DOHH2 (cell line): ENCODE measurements around the gene ZDHHC5.

Experiments used
- EZH2phosphoT487 ChIP-seq: fragments of 200-600 bp; sonication (generic); IDR thresholded peaks from 2 replicates; pipeline ENCODE4 v1.6.1; 2017; ENCODE audit warnings: borderline replicate concordance, mild to moderate bottlenecking, antibody characterized with exemption, low read length, moderate library complexity, mixed read lengths
- TF ChIP-seq, protein P1 (sequence below): fragments of 200-600 bp; sonication (generic); IDR thresholded peaks from one replicate; pipeline ENCODE4 v1.5.1; 2014; ENCODE audit warnings: antibody characterized with exemption, mild to moderate bottlenecking, low read depth, low read length; ENCODE audit not compliant: poor library complexity, severe bottlenecking

DNA sequence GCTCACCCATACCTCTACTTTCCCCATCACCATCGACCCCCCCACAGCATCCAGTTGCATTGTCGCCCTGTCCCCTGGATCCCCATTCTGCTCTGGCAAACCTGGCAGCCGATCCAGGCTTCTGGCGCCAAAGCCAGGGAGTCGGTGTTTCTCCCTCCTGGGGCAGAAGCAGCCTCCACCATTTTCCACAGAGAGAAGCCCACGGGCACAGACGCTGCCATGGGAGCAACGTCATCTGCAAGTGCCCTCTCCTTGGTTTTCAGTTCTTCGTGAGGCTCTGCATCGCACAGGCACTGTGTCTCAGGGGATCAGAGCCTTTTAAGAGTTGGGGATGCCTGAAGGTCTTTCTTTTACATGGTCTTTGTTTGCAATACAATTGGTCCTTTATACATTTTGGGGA lies 20.5 kb upstream of the ZDHHC5 start:
- TF ChIP-seq, protein P1, sequence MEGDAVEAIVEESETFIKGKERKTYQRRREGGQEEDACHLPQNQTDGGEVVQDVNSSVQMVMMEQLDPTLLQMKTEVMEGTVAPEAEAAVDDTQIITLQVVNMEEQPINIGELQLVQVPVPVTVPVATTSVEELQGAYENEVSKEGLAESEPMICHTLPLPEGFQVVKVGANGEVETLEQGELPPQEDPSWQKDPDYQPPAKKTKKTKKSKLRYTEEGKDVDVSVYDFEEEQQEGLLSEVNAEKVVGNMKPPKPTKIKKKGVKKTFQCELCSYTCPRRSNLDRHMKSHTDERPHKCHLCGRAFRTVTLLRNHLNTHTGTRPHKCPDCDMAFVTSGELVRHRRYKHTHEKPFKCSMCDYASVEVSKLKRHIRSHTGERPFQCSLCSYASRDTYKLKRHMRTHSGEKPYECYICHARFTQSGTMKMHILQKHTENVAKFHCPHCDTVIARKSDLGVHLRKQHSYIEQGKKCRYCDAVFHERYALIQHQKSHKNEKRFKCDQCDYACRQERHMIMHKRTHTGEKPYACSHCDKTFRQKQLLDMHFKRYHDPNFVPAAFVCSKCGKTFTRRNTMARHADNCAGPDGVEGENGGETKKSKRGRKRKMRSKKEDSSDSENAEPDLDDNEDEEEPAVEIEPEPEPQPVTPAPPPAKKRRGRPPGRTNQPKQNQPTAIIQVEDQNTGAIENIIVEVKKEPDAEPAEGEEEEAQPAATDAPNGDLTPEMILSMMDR, result no peak
- no peak for TF ChIP-seq EZH2phosphoT487
